ENCODE data around the gene ABCD2.
A peak's percentile ranks its signal among the peaks of the same experiment; 100 is the strongest.

ABCD2 gene

GRCh38 chr12:39620659-39621658 is 1.4 kb upstream of the ABCD2 start (continued):
- TF ChIP-seq ZNF146 (tag by site-specific recombination; IDR thresholded peaks at IDR 0.05) (no peak), ZNF514 (tag by site-specific recombination; IDR thresholded peaks at IDR 0.05) (no peak), ZNF610 (tag by site-specific recombination; IDR thresholded peaks at IDR 0.05; ENCODE audit: borderline replicate concordance) (no peak), ZNF777 (tag by site-specific recombination; IDR thresholded peaks at IDR 0.05; ENCODE audit: borderline replicate concordance) (no peak), ZNF707 (tag by site-specific recombination; IDR thresholded peaks at IDR 0.05) (no peak), ZNF837 (tag by site-specific recombination; IDR thresholded peaks at IDR 0.05) (no peak), ZNF768 (tag by site-specific recombination; IDR thresholded peaks at IDR 0.05) (no peak), PRDM10 (tag by site-specific recombination; IDR thresholded peaks at IDR 0.05) (peak; percentile 76), ZNF335 (tag by site-specific recombination; conservative IDR thresholded peaks at IDR 0.05) (peak; percentile 59), ZBTB11 (tag by site-specific recombination; conservative IDR thresholded peaks at IDR 0.05; ENCODE audit: low read depth) (no peak), REST (tag by site-specific recombination; IDR thresholded peaks at IDR 0.05) (no peak)

GRCh38 chr12:39619316-39619659 is 315 bp downstream of the ABCD2 start:
- ChIA-PET CTCF (interaction anchor here (1.1 to 1.4 kb wide), 2 partner anchors 14 to 176 kb away, joined by 4 to 8 read pairs; no protein-coding TSS in a partner anchor), POLR2A (interaction anchor here (0.6 to 1.1 kb wide), 7 partner anchors 11 to 1200 kb away, joined by 3 to 10 read pairs (median 4); partner anchors contain the start of genes KIF21A and SLC2A13)
- Histone ChIP-seq H3K27ac (ENCODE audit: extremely low read depth, low read depth, low read length) (0 out of 2 replicates have a peak overlapping the region, but pooled peaks have one; percentile 61), H3K9me3 (ENCODE audit: control insufficient read depth, insufficient read depth, low read depth, low read length) (no peaks in the 10 kb centered on the region), H3K4me1 (ENCODE audit: control insufficient read depth, insufficient read depth, low read length) (0 out of 2 replicates have a peak, but pooled peaks cover 3% of the 10 kb centered on the region), H3K36me3 (ENCODE audit: control insufficient read depth in 2 of 2, insufficient read depth in 1 of 2, low read length in 2 of 2) (no peaks in the 10 kb centered on the region), H3K4me3 (ENCODE audit: low read depth, low read length) (peak overlapping the region; percentile 55)
- TF ChIP-seq SALL2 (tag by site-specific recombination; IDR thresholded peaks at IDR 0.05; ENCODE audit: borderline replicate concordance) (no peak), SP3 (tag by site-specific recombination; IDR thresholded peaks at IDR 0.05) (0 out of 2 replicates have a peak, but pooled peaks have one; percentile 1)
